NT2/D1 (cell line): ENCODE results near the gene MS4A5.

Experiments used
- DNase-seq: peaks from one replicate; pipeline ENCODE4 v3.0.0-alpha.2; 2011; ENCODE audit warnings: low read depth, low spot score
- H3K27me3 ChIP-seq: 2 replicates; pipeline ENCODE4 v1.6.0; 2011; ENCODE audit warnings: mild to moderate bottlenecking; ENCODE audit not compliant: insufficient read length, insufficient read depth
- H3K36me3 ChIP-seq: 2 replicates; pipeline ENCODE4 v1.6.1; 2011; ENCODE audit warnings: mild to moderate bottlenecking, low read length, mixed read lengths; ENCODE audit not compliant: insufficient read depth, insufficient read length
- H3K4me1 ChIP-seq: 2 replicates; pipeline ENCODE4 v1.5.1; 2011; ENCODE audit not compliant: insufficient read depth, insufficient read length
- H3K4me3 ChIP-seq: 2 replicates; pipeline ENCODE4 v1.5.1; 2011; ENCODE audit warnings: low read depth; ENCODE audit not compliant: insufficient read length
- H3K9ac ChIP-seq: 2 replicates; pipeline ENCODE4 v1.6.0; 2011; ENCODE audit warnings: low read depth; ENCODE audit not compliant: insufficient read length
- H3K9me3 ChIP-seq: 2 replicates; pipeline ENCODE4 v1.5.1; 2011; ENCODE audit warnings: mild to moderate bottlenecking, low read length; ENCODE audit not compliant: insufficient read depth
- SUZ12 ChIP-seq: IDR thresholded peaks from 2 replicates; pipeline ENCODE4 v1.6.1; 2011; ENCODE audit not compliant: insufficient read length, insufficient read depth; ENCODE audit errors: extremely low read depth
- YY1 ChIP-seq: IDR thresholded peaks from 2 replicates; pipeline ENCODE4 v1.6.1; 2011; ENCODE audit not compliant: insufficient read length, insufficient read depth
- ZNF274 ChIP-seq: IDR thresholded peaks from 2 replicates; pipeline ENCODE4 v1.6.1; 2011; ENCODE audit warnings: mild to moderate bottlenecking, low read depth, low read length

MS4A5 gene

DNA sequence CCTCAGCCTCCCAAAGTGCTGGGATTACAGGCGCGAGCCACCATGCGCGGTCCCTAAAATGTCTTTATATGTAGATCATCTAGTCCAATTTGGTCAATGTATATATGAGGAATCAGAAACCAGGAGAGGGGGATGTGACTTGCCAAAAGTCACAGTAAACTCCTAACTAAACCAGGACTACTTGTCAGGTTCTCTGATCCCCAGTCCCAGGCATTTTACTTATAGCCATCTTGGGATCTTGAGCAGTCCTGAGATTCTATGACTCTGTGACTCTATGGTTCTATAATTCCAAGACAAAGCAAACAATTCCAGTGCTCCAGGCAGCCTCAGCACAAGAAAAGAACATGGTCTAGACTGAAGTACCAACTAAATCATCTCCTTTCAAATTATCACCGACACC is at the start of gene MS4A5:
Gene MS4A5 (plus strand): TSS at position 301 of the 400 bp plus-strand sequence. CDS start 103 bp downstream, outside the sequence.
- TF ChIP-seq SUZ12 (no peak), ZNF274 (no peak), YY1 (no peak)

GRCh38 chr11:60389279-60389910 is 40.0 kb upstream of the MS4A5 start:
- no peak for DNase-seq
- Histone ChIP-seq H3K4me3 (no peak overlapping the region), H3K27me3 (no peaks in the 10 kb centered on the region), H3K4me1 (no peaks in the 10 kb centered on the region), H3K36me3 (no peaks in the 10 kb centered on the region), H3K9ac (no peak overlapping the region), H3K9me3 (no peaks in the 10 kb centered on the region)
- TF ChIP-seq SUZ12 (no peak), YY1 (no peak), ZNF274 (no peak)

More for the DNA sequence above, at the start of gene MS4A5:
- Histone ChIP-seq H3K9ac (no peak within 1 kb of the TSS), H3K9me3 (no peaks in the 10 kb centered on the region), H3K27me3 (no peaks in the 10 kb centered on the region), H3K4me3 (no peak within 1 kb of the TSS), H3K4me1 (no peaks in the 10 kb centered on the region), H3K36me3 (no peaks in the 10 kb centered on the region)
- no peak for DNase-seq

DNA sequence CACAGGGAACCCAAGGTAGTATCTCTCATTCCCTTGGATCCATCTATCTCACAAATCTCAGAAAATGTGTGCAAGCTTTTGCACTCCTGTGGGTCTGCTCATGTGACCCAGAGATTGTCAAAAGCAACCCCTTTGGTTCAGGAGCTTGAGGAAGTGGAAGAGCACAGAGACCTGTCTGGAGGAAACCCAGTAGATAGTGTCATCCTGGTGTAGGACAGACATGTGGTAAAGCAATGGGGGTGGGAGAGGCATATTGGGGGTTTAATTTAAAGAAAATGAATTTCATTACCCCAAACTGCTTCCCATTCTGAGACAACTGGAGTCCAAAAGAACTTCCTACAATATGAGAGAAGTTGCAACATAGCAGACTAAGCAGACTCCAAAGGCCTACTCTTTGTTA is 39.0 kb upstream of the MS4A5 start:
- no peaks in the 10 kb centered on the region for H3K27me3 ChIP-seq
- no peak overlapping the region for H3K9ac ChIP-seq
- no peaks in the 10 kb centered on the region for H3K4me1 ChIP-seq
- DNase-seq = no peak
- H3K9me3 ChIP-seq = no peaks in the 10 kb centered on the region
- TF ChIP-seq SUZ12 = no peak
- no peak for TF ChIP-seq ZNF274
- TF ChIP-seq YY1 = no peak
- no peak overlapping the region for H3K4me3 ChIP-seq
- H3K36me3 ChIP-seq = no peaks in the 10 kb centered on the region

GRCh38 chr11:60392361-60392760 is 37.0 kb upstream of the MS4A5 start:
- H3K36me3 ChIP-seq = no peaks in the 10 kb centered on the region
- TF ChIP-seq YY1 (no peak), ZNF274 (no peak), SUZ12 (no peak)
- DNase-seq = no peak
- no peak overlapping the region for H3K4me3 ChIP-seq
- H3K9me3 ChIP-seq = no peaks in the 10 kb centered on the region
- no peaks in the 10 kb centered on the region for H3K27me3 ChIP-seq
- no peak overlapping the region for H3K9ac ChIP-seq
- H3K4me1 ChIP-seq = no peaks in the 10 kb centered on the region

GRCh38 chr11:60393016-60393415 is 36.4 kb upstream of the MS4A5 start:
- H3K4me1 ChIP-seq = no peaks in the 10 kb centered on the region
- no peaks in the 10 kb centered on the region for H3K9me3 ChIP-seq
- no peaks in the 10 kb centered on the region for H3K27me3 ChIP-seq
- TF ChIP-seq ZNF274 (no peak), YY1 (no peak), SUZ12 (no peak)
- H3K4me3 ChIP-seq = no peak overlapping the region
- no peaks in the 10 kb centered on the region for H3K36me3 ChIP-seq
- no peak for DNase-seq
- no peak overlapping the region for H3K9ac ChIP-seq

GRCh38 chr11:60394666-60395380 is 34.5 kb upstream of the MS4A5 start:
- Histone ChIP-seq H3K36me3 (no peaks in the 10 kb centered on the region), H3K9ac (no peak overlapping the region), H3K4me3 (no peak overlapping the region), H3K9me3 (no peaks in the 10 kb centered on the region), H3K27me3 (no peaks in the 10 kb centered on the region), H3K4me1 (no peaks in the 10 kb centered on the region)
- DNase-seq = no peak
- TF ChIP-seq SUZ12 (no peak), YY1 (no peak), ZNF274 (no peak)

GRCh38 chr11:60396382-60396781 is 33.0 kb upstream of the MS4A5 start, which contains the start of gene MS4A14:
Gene MS4A14 (plus strand): TSS chr11:60396459. CDS start chr11:60396579, 120 bp downstream.
- Histone ChIP-seq H3K4me3 (no peak within 1 kb of the TSS), H3K27me3 (no peaks in the 10 kb centered on the region), H3K4me1 (no peaks in the 10 kb centered on the region), H3K9ac (no peak within 1 kb of the TSS), H3K9me3 (no peaks in the 10 kb centered on the region), H3K36me3 (no peaks in the 10 kb centered on the region)
- DNase-seq = no peak
- TF ChIP-seq SUZ12 (no peak), ZNF274 (no peak), YY1 (no peak)
